ENCODE measurements around the gene ALG12. TPM values are rescaled to one million over a fixed set of nuclear protein-coding genes. Genes with fewer than 3 reads are reported as not detected.

ALG12 gene
- total and polyA plus RNA-seq, 2 of the 8 experiments (the other 6 are each of a cell fraction or from before 2014, with no cell fraction given): 13.4 to 22.5 TPM

GRCh38 chr22:49893025-49893424 lies 25.2 kb downstream of the ALG12 start (continued):
- TF ChIP-seq CHD7 (IDR thresholded peaks at IDR 0.05; ENCODE audit: insufficient replicate concordance, low read length) (no peak), EZH2 (IDR thresholded peaks at IDR 0.05; ENCODE audit: low read depth, low read length, severe bottlenecking) (no peak), POLR2A (IDR thresholded peaks at IDR 0.05; ENCODE audit: control extremely low read depth in 1 of 2, low read depth in 2 of 2, low read length in 2 of 2) (no peak), GTF2F1 (IDR thresholded peaks at IDR 0.05; ENCODE audit: borderline replicate concordance, low read depth, low read length) (no peak), HDAC6 (IDR thresholded peaks at IDR 0.05; ENCODE audit: low read depth, low read length) (no peak), CHD1 (IDR thresholded peaks at IDR 0.05; ENCODE audit: low read depth, low read length) (no peak), TEAD4 (IDR thresholded peaks at IDR 0.05; ENCODE audit: low read depth, low read length) (no peak), POU5F1 (IDR thresholded peaks at IDR 0.05; ENCODE audit: low read depth, low read length) (no peak), SUZ12 (IDR thresholded peaks at IDR 0.05; ENCODE audit: low read length) (no peak), RAD21 (IDR thresholded peaks at IDR 0.05 in 1 of 2, conservative IDR thresholded peaks at IDR 0.05 in 1 of 2; ENCODE audit: low read depth in 2 of 2, low read length in 2 of 2) (no peak), MAX (IDR thresholded peaks at IDR 0.05) (no peak)

All from H1 (cell line).